GM21825 (cell line): ENCODE results near the gene SYNPO2.
"Not testable (repeated sequence)": the region's sequence is repeated elsewhere in the genome, so short reads cannot be mapped to it uniquely, and the experiment has no call there.

Experiments used
- ATAC-seq: cut with Tn5 transposase; IDR thresholded peaks from one replicate; pipeline ENCODE4 v1.9.1; 2021; ENCODE audit warnings: mild to moderate bottlenecking, moderate library complexity; ENCODE audit not compliant: unreplicated experiment

Gene SYNPO2

GRCh38 chr4:119053245-119053644, 164.6 kb downstream of the SYNPO2 start:
- ATAC-seq = no peak

GRCh38 chr4:119053997-119054396, 165.3 kb downstream of the SYNPO2 start:
- ATAC-seq = no peak

- ATAC-seq = no peak
Measured at GRCh38 chr4:119057417-119057816, 168.8 kb downstream of the SYNPO2 start.

- ATAC-seq = no peak
Measured at GRCh38 chr4:119059221-119059620, 170.6 kb downstream of the SYNPO2 start.

DNA sequence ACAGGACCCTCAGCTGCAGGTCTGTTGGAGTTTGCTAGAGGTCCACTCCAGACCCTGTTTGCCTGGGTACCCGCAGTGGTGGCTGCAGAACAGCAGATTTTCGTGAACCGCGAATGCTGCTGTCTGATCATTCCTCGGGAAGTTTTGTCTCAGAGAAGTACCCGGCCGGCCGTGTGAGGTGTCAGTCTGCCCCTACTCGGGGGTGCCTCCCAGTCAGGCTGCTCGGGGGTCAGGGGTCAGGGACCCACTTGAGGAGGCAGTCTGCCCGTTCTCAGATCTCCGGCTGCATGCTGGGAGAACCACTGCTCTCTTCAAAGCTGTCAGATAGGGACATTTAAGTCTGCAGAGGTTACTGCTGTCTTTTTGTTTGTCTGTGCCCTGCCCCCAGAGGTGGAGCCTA, 178.5 kb downstream of the SYNPO2 start:
- not testable (repeated sequence) for ATAC-seq

DNA sequence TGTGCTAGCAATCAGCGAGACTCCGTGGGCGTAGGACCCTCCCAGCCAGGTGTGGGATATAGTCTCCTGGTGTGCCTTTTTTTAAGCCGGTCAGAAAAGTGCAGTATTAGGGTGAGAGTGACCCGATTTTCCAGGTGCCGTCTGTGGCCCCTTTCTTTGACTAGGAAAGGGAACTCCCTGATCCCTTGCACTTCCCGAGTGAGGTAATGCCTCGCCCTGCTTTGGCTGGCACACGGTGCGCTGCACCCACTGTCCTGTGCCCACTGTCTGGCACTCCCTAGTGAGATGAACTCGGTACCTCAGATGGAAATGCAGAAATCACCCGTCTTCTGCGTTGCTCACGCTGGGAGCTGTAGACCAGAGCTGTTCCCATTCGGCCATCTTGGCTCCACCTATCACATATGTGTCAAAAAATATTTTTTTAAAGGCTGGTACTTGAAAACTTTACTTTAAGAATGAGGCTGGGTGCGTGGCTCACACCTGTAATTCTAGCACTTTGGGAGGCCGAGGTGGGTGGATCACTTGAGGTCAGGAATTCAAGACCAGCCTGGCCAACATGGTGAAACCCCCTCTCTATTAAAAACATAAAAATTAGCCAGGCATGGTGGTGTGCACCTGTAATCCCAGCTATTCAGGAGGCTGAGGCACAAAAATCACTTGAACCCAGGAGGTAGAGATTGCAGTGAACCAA, 179.2 kb downstream of the SYNPO2 start:
- ATAC-seq = not testable (repeated sequence)

DNA sequence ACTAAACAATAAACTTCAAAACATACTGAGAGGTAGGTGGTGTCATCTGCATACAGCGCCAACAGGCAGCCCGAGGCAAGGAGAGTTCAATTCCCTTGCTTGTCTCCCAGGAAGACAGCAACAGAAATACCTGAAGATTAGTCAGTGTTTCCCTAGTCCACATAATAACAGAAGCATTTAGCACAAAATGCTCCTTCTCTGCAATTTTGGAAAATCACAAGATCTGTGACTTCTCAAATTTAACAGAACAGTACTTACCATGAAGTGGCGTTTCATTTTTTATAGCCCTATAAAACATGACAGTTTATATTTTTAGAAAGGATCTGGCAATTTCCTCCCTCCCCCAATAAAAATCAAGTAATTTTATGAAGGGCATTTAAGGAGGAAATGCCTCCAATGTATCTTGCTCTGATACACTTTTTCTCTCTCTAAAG, 179.9 kb downstream of the SYNPO2 start:
- no peak for ATAC-seq

GRCh38 chr4:119070301-119070700, 181.6 kb downstream of the SYNPO2 start:
- no peak for ATAC-seq

DNA sequence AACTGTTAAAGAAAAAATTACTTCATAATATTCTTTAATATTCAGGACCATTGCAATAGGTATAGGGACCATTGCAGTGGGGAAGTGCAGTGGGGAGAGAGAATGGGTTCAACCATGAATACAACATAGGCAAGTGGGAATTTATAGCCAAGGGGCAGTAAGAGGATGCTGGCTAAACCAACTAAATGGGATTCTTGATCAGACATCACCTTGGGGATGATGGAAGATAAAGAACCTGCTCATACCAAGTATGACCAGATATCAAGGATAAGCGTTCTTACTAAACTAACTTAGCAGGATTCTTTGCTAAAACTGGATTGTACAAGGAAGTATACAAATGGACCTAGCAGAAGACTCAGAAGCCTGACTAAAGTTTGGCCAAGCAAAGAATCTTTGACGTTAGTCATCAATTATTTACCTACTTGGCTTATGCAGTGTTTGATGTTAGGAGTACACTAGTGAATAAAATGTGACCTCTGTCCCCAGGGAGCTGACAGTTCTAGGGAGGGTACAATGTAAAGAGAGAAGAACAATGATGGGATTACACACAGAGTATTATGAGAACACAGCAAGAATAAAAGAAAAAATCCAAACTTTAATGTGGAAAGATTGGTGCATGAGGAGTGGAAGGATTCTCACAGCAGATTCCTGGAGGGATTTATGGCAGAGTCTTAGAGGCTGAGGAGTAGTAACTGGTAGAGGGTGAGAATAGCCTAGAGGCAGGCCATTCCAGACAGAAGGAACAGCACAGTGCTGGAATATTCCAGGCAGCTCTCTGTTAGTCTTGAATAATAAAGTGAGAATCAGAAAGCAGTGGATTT, 192.3 kb downstream of the SYNPO2 start:
- ATAC-seq = no peak

DNA sequence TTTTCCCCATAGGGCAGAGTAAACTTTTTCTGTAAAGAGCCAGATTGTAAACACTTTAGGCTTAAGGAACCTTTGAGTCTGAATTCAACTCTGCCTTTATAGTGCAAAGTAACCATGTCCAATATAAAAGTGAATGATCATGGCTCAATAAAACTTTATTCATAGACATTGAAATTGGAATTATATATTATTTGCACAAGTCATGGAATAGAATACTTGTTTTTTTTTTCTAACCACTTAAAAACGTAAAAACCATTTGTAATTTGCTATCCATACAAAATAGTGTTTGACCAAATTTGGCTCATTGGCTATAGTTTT, 192.8 kb downstream of the SYNPO2 start:
- no peak for ATAC-seq

DNA sequence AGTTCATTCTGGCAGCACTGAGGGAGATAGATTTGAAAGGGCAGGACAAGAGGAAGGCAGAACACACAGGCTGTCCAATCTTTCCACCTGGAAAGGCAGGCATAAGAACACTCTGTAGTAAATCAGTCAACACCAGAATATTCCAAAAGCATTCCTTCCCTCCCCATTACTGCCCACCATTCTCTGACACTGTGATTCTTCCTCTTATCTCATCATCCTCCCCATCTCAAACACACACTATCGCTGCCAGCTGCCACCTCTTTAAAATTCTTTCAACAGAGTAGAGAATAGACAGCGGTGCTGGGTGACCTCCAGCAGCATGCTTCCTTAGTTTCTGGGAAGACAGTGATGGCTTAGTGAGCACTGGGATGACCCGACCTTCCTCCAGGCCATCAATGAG, 193.3 kb downstream of the SYNPO2 start:
- no peak for ATAC-seq

DNA sequence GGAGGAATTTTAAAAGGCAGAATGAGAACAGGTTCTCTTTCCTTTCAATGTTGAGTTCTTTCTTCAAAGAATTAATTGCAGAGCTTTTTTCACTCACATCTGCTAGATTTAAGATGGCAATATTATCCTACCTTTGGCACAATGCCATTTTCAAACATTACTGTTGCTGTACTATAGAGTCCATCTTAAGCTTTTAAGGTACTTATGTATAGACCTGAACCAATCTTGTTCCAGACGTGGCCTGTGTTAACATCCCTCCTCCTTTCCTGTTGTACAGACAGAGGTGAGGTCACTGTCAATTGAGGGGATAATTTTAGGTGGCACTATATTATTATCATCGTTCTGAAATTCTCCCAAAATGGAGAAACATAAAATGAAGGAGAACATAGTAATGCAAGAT, 194.0 kb downstream of the SYNPO2 start:
- ATAC-seq = no peak

DNA sequence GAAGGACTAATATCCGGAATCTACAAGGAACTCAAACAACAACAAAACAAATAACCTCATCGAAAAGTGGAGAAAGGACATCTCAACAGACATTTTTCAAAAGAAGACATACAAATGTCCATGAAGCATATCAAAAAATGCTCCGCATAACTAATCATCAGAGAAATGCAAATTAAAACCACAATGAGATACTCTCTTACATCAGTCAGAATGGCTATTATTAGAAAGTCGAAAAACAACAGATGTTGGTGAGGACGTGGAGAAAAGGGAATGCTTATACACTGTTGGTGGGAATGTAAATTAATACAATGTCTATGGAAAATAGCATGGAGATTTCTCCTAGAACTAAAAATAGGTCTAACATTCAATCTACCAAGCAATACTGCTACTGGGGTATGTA, 195.9 kb downstream of the SYNPO2 start:
- no peak for ATAC-seq

DNA sequence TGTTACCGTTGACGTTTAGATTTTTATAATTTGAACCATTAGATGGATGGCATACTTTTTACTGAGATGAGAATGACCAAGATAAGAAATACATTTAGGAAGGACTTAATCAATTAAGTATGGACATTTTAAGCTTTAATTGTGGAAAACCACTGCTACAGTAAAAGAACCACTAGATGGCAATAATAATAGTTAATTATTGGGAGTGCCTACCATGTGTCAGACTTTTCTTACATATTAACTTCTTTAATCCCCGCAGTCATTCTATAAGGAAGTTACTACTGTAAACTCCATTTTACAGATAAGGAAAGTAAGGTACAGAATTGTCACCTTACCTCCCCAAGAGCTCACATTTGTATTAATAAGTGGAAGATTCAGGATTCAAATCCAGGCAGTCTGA, 198.5 kb downstream of the SYNPO2 start:
- no peak for ATAC-seq

GRCh38 chr4:119087656-119088055, 199.0 kb downstream of the SYNPO2 start:
- ATAC-seq = no peak

- ATAC-seq = no peak
Measured at GRCh38 chr4:119093042-119093827, 204.6 kb downstream of the SYNPO2 start.

DNA sequence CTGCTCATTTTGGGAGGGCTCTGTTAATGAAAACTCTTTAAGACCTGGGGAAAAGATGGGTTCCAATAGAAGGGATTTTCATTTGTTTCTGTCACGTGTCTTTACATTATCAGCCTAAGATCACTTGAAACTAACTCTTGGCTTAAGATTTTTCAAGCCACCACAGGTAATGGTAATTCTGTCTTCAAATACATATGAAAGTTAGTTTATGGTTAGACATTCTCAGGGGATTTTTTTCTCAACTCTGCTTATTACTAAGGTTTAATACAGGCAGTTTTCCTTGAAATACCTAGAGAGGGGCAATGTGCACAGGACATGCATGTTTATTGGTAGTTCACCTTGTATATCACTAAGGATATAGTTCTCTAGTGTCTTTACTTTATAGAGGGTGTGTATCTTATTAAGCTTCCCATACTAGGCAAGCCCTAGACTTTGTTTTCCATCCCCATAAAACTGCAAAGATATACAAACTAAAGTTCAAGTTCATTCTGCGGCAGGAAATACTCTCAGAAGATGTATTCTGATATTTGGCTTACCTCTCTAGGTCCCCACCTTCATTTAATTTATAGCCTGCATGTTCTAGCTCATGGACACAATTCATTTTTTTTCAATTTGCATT, 208.7 kb downstream of the SYNPO2 start:
- ATAC-seq = no peak

- ATAC-seq = no peak
Measured at GRCh38 chr4:119098306-119098705, 209.7 kb downstream of the SYNPO2 start.

GRCh38 chr4:119099227-119099810, 210.7 kb downstream of the SYNPO2 start:
- no peak for ATAC-seq

DNA sequence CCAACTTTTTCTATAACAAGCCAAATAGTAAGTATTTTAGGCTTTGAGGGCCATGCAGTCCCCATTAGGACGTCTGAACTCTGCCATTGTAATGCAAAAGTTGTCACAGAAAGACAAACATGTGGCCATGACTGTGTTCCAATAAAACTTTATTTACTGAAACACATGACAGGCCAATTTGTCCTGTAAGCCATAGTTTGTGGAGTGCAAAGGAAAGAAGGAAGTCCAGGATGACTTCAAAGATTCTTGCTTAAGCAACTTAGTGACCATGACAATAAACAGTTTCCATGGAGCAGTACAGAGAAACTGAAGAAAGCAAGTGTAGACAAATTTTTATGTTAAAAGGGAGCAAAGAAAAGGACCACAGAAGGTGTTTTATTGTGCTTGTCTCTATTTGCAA, 212.0 kb downstream of the SYNPO2 start:
- no peak for ATAC-seq

DNA sequence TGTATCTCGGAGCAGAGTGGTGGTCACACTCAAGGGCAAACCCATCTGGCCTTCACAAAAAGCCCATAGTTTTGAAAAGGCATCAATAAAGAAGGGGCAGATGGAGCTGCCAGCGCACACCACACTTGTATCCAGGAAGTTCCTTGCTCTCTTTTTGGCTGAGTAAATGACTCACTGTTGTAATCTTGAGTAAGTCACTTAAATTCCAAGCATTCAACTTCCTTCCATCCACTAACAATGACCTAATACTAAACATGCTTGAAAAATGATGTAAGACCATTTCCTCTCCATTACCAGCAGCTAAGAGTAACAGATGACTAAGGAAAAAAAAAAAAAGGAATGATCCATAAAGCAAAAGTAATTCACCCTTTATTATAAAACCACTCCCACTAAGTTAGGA, 214.6 kb downstream of the SYNPO2 start:
- no peak for ATAC-seq
